ENCODE data around the gene RAMP1.

DNA sequence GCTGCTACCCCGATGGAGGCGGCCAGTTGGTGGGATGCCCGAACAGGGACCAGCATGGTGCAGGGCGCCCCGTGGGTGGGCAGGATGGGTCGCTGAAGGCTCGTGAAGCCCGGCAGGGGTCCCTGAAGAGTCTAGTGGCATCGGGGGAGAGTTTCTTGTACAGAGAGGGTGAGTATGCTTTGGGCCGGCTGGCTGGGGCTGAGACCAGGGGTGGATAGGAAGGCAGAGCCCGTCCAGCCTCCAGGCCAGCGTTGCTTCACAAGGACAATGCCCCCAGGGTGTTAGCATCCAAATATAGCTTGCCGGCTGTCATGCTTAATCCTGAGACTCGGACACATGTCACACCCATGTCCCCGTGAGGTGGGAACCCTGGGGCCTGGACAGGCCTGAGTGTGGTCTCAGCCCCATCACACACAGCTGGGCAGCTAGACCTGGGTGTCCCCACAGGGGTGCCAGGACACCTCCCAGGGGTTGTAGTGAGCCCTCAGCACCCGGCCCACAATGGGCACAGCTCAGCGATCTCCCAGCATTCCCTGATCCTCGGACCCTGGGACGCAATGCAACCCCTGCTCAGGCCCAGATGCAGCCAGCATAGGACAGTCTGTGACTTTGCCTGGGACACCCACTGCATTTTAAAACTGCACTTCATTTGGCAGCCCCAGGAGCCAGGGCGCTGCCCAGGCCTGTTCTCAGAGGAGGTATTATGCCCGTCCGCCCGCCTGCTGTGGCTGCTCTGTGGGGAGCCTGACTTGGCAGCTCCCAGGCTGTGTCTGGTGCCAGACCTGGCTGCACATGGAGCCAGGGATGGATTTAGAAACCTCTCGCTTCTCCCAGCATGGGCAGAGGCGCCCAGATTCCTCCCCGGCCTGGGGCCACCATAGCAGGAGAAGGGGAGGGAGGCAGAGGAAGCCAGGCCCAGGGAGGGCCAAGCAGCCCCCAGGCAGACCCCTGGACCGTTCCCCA is 36.4 kb downstream of the RAMP1 start:
- TF ChIP-seq, protein P1, sequence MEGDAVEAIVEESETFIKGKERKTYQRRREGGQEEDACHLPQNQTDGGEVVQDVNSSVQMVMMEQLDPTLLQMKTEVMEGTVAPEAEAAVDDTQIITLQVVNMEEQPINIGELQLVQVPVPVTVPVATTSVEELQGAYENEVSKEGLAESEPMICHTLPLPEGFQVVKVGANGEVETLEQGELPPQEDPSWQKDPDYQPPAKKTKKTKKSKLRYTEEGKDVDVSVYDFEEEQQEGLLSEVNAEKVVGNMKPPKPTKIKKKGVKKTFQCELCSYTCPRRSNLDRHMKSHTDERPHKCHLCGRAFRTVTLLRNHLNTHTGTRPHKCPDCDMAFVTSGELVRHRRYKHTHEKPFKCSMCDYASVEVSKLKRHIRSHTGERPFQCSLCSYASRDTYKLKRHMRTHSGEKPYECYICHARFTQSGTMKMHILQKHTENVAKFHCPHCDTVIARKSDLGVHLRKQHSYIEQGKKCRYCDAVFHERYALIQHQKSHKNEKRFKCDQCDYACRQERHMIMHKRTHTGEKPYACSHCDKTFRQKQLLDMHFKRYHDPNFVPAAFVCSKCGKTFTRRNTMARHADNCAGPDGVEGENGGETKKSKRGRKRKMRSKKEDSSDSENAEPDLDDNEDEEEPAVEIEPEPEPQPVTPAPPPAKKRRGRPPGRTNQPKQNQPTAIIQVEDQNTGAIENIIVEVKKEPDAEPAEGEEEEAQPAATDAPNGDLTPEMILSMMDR (conservative IDR thresholded peaks at IDR 0.05; ENCODE audit: low read length) = no peak
- TF ChIP-seq EZH2phosphoT487 (IDR thresholded peaks at IDR 0.05; ENCODE audit: borderline replicate concordance) = no peak
